Fibroblast of the aortic adventitia (primary cell): Measurements from ENCODE around the gene INSYN1. TPM values are rescaled to one million over a fixed set of nuclear protein-coding genes. Genes with fewer than 3 reads are reported as not detected.

Experiments used
- DNase-seq: peaks from one replicate; pipeline ENCODE4 v3.0.0-alpha.2; 2010; ENCODE audit warnings: low read depth
- H3K4me3 ChIP-seq: 2 replicates; pipeline ENCODE4 v1.5.1; 2011; ENCODE audit warnings: low read depth, mild to moderate bottlenecking, control low read depth, low read length, moderate library complexity
- total RNA-seq: library from RNA; depleted of rRNA; stranded (reverse); fragments of >200 nt; gene quantifications from 2 replicates; pipeline ENCODE4 v1.2.3, GENCODE V29; 2012; ENCODE audit warnings: low replicate concordance
- TF ChIP-seq, protein P1 (sequence below): IDR thresholded peaks from 2 replicates; pipeline ENCODE4 v1.5.1; 2011; ENCODE audit warnings: mild to moderate bottlenecking, low read length, control low read depth, inconsistent platforms; ENCODE audit not compliant: insufficient read depth

INSYN1 gene
- total RNA-seq, 1 donor, result 1.2 TPM

- DNase-seq, result no peak
- H3K4me3 ChIP-seq, result no peak overlapping the region
- TF ChIP-seq, protein P1, sequence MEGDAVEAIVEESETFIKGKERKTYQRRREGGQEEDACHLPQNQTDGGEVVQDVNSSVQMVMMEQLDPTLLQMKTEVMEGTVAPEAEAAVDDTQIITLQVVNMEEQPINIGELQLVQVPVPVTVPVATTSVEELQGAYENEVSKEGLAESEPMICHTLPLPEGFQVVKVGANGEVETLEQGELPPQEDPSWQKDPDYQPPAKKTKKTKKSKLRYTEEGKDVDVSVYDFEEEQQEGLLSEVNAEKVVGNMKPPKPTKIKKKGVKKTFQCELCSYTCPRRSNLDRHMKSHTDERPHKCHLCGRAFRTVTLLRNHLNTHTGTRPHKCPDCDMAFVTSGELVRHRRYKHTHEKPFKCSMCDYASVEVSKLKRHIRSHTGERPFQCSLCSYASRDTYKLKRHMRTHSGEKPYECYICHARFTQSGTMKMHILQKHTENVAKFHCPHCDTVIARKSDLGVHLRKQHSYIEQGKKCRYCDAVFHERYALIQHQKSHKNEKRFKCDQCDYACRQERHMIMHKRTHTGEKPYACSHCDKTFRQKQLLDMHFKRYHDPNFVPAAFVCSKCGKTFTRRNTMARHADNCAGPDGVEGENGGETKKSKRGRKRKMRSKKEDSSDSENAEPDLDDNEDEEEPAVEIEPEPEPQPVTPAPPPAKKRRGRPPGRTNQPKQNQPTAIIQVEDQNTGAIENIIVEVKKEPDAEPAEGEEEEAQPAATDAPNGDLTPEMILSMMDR, result no peak
Observed at GRCh38 chr15:73715417-73715816, 37.7 kb downstream of the INSYN1 start.

GRCh38 chr15:73714695-73715301, 38.4 kb downstream of the INSYN1 start:
- TF ChIP-seq, protein P1, result no peak
- DNase-seq, result no peak
- no peak overlapping the region for H3K4me3 ChIP-seq

- TF ChIP-seq, protein P1, result peak; percentile 3
- H3K4me3 ChIP-seq, result no peak overlapping the region
- DNase-seq, result no peak
Observed at GRCh38 chr15:73712107-73712506, 41.0 kb downstream of the INSYN1 start.

DNA sequence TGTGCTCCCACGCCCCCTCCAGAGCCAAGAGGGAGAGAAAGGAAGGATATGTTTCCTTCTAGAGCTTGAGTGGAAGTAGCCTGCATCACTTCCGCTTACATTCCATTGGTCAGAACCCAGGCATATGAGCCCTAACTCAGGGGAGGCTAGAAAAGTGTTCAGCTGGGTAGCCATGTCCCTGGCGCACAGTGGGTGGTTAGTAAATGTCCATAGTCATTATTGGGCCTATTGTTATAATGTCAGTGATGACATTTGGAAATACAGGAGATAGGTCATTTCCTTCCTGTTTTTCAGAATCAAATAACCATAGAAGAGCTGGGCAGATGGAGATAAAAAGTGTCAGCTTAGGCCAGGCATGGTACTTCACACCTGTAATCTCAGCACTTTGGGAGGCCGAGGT, 41.6 kb downstream of the INSYN1 start:
- no peak overlapping the region for H3K4me3 ChIP-seq
- DNase-seq, result no peak
- TF ChIP-seq, protein P1, result no peak

- TF ChIP-seq, protein P1, result no peak
- no peak overlapping the region for H3K4me3 ChIP-seq
- no peak for DNase-seq
Observed at GRCh38 chr15:73710321-73710720, 42.8 kb downstream of the INSYN1 start.

DNA sequence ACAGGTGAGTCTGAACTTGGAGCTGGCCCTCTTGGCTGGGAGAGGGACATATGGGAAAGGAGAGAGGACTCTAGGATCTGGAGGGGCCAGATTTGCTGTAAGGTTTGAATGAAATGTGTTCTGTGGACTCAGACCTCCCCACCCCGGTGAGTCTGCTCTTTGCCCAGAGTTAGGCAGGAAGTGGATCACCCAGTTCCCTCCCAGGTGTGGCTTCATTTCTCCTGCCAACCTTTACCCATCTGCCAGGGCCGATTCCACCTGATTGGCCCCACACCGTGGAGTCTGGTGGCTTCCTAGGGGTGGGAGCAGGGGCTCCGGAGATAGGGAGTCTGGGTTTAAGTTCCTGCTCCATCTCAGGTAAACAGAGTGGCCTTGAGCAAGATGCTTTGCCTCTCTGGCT, 43.5 kb downstream of the INSYN1 start:
- no peak for DNase-seq
- TF ChIP-seq, protein P1, result no peak
- H3K4me3 ChIP-seq, result no peak overlapping the region

DNA sequence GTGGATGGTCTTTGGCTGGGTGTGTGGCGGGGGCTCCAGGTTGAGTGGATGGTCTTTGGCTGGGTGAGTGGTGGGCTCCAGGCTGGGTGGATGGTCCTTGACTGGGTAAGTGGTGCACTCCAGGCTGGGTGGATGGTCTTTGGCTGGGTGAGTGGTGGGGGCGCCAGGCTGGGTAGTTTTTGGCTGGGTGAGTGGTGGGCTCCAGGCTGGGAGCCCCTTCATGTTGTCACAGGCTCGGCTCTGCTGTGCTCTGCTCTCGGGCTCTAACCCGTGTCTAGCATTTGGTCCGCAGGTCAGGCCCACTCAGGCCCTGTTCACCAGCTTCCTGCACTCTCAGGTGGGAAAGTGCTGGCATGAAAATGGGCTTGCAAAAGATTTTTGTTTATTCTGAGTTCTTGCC, 43.9 kb downstream of the INSYN1 start:
- no peak for DNase-seq
- no peak overlapping the region for H3K4me3 ChIP-seq
- TF ChIP-seq, protein P1, result no peak
